Fibroblast of villous mesenchyme (primary cell): ENCODE measurements around the gene PAPLN. TPM values are rescaled to one million over a fixed set of nuclear protein-coding genes. Genes with fewer than 3 reads are reported as not detected.

Experiments
- DNase-seq: peaks from one replicate; pipeline ENCODE4 v3.0.0-alpha.2; 2010; ENCODE audit warnings: low read depth
- H3K4me3 ChIP-seq: 2 replicates; pipeline ENCODE4 v1.5.1; 2011; ENCODE audit warnings: low read depth, mild to moderate bottlenecking, low read length
- CTCF ChIP-seq: IDR thresholded peaks from 2 replicates; pipeline ENCODE4 v1.5.1; 2012; ENCODE audit warnings: low read depth, mild to moderate bottlenecking, low read length; ENCODE audit not compliant: insufficient read depth
- total RNA-seq: library from RNA; depleted of rRNA; stranded (reverse); fragments of >200 nt; gene quantifications from 2 replicates; pipeline ENCODE4 v1.2.3, GENCODE V29; 2012

The PAPLN gene
- total RNA-seq, 1 donor: 4.3 TPM

DNA sequence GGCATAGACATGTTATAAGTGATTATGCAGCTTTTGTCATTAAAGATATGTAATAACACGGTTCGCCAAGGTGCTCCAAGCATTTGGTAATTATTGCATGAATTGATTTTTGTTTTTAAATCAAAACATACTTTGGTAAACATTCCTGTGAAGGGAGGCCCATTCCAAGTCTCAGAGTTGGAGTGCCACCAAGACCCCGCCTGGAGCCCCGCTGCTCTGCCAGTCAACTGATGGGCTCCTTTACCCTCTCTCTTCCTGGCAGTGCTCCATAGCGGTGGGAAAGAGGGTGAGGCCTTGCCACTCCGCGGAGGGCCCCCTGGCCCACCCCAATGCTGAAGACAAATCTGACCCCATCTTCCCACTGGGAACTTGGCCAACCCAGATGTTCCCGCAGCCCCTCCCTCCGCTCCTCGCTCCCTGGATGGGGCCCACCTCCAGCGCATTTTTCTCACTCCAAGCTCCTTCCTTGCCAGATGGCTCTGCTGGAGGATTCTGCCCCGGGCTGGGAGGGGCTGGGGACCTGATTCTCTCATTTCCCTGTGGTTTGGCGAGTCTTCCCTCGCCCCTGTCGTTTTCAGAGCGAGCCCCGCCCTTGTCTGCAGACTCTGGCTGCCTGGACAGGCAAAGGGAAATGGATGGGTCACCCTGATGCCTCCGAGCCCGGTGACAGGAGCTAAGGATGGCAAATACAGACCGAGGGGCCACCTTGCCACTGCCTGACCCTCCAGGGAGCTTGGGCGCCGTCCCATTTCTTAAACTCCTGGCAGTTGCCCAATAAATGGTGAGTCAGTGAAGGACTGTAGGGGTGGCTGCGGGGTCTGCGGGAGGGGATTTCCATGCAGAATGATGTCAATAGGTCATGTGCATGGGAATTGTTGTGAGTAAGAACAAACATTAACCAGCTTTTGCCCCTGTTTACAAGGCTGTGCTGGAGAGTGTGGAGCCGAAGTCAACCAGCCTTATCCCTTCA is 9.2 kb upstream of the PAPLN start:
- H3K4me3 ChIP-seq: peak overlapping the region; percentile 36
- peak; percentile 95 for DNase-seq
- TF ChIP-seq CTCF: no peak

DNA sequence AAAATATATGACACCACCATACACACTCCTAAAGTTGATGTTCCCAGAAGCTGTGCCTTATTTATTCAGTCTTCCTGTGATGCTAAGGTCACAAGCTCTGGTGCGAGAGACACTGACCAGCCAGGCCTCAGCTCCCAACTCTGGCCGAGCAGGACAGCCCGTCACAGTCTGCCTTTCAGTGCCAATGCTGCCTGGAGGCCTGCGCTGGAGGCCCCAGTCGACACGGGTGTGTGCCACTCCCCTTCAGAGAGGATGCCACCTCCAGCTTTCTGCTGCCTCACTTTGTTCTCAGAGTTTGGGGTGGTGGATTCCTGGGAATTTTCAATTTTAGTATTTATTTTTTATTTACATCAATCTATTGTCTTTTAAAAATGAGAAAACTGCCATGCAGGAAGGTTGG is 7.3 kb upstream of the PAPLN start:
- no peak for DNase-seq
- H3K4me3 ChIP-seq: no peak overlapping the region
- no peak for TF ChIP-seq CTCF

- DNase-seq: no peak
- peak; percentile 30 for TF ChIP-seq CTCF
- no peak overlapping the region for H3K4me3 ChIP-seq
Observed at GRCh38 chr14:73231981-73232851, 5.1 kb upstream of the PAPLN start.

GRCh38 chr14:73232984-73233383 is 4.3 kb upstream of the PAPLN start:
- no peak for DNase-seq
- no peak for TF ChIP-seq CTCF
- H3K4me3 ChIP-seq: no peak overlapping the region

GRCh38 chr14:73233564-73233963 is 3.7 kb upstream of the PAPLN start:
- H3K4me3 ChIP-seq: no peak overlapping the region
- no peak for DNase-seq
- TF ChIP-seq CTCF: no peak

GRCh38 chr14:73234029-73234428 is 3.3 kb upstream of the PAPLN start:
- DNase-seq: no peak
- no peak overlapping the region for H3K4me3 ChIP-seq
- no peak for TF ChIP-seq CTCF
